Mammary epithelial cell (primary cell): Measurements from ENCODE around the gene RNF208.

Source experiments
- CTCF ChIP-seq, 2 donors: IDR thresholded peaks in 1 of 2; conservative IDR thresholded peaks in 1 of 2; 2 replicates each; pipeline ENCODE4 v1.5.1; 2011 to 2012; ENCODE audit warnings: inconsistent platforms in 2 of 2, low read length in 2 of 2, mild to moderate bottlenecking in 2 of 2, control low read depth in 1 of 2, low read depth in 1 of 2; ENCODE audit not compliant: insufficient read depth in 1 of 2; ENCODE audit errors: extremely low read depth in 1 of 2
- EZH2 ChIP-seq: IDR thresholded peaks from 2 replicates; pipeline ENCODE4 v1.6.1; 2012; ENCODE audit warnings: low read length, inconsistent platforms, borderline replicate concordance

- no peak for TF ChIP-seq CTCF (conservative IDR thresholded peaks at IDR 0.05 in 1 of 2, IDR thresholded peaks at IDR 0.05 in 1 of 2; ENCODE audit: extremely low read depth in 1 of 2, insufficient read depth in 1 of 2, low read depth in 1 of 2, low read length in 2 of 2)
- no peak for TF ChIP-seq EZH2
These were observed 49.6 kb upstream of the RNF208 start for GRCh38 chr9:137271696-137272076.
